ENCODE results near the gene ATG3. TPM values are rescaled to one million over a fixed set of nuclear protein-coding genes. Genes with fewer than 3 reads are reported as not detected.

ATG3 gene
- total and polyA plus RNA-seq, 4 donors = 28.6 to 51.1 (median 37.4) TPM

GRCh38 chr3:112568642-112569041 lies 6.9 kb upstream of the ATG3 start:
- no peak for TF ChIP-seq SP1 (IDR thresholded peaks at IDR 0.05)
- no peak for TF ChIP-seq NR2F2 (IDR thresholded peaks at IDR 0.05)
- TF ChIP-seq FOXA1 (IDR thresholded peaks at IDR 0.05) = no peak
- TF ChIP-seq HNF4A (conservative IDR thresholded peaks at IDR 0.05) = no peak
- TF ChIP-seq MAX (IDR thresholded peaks at IDR 0.05) = no peak
- no peak for TF ChIP-seq HNF4G (IDR thresholded peaks at IDR 0.05)
- no peak for TF ChIP-seq RXRA (IDR thresholded peaks at IDR 0.05)
- no peak for TF ChIP-seq RAD21 (IDR thresholded peaks at IDR 0.05)
- TF ChIP-seq GABPA (IDR thresholded peaks at IDR 0.05 in 1 of 2, conservative IDR thresholded peaks at IDR 0.05 in 1 of 2) = no peak
- no peak for TF ChIP-seq REST (IDR thresholded peaks at IDR 0.05)
- no peak for TF ChIP-seq EGR1 (IDR thresholded peaks at IDR 0.05; ENCODE audit: low read depth in 2 of 2)
- TF ChIP-seq JUND (IDR thresholded peaks at IDR 0.05) = no peak
- TF ChIP-seq CTCF (IDR thresholded peaks at IDR 0.05; ENCODE audit: low read depth, low read length, missing input control) = no peak
- TF ChIP-seq ATF3 (IDR thresholded peaks at IDR 0.05) = no peak
- TF ChIP-seq YY1 (IDR thresholded peaks at IDR 0.05) = no peak
- TF ChIP-seq FOXA2 (IDR thresholded peaks at IDR 0.05) = no peak
- no peak for TF ChIP-seq ZBTB33 (IDR thresholded peaks at IDR 0.05)
- no peak for TF ChIP-seq TAF1 (conservative IDR thresholded peaks at IDR 0.05)
- H3K27ac ChIP-seq (ENCODE audit: low read depth in 1 of 2, low read length in 2 of 2) = no peak overlapping the region
- no peaks in the 10 kb centered on the region for H3K4me1 ChIP-seq (ENCODE audit: control insufficient read depth in 4 of 4, insufficient read depth in 4 of 4, low read length in 3 of 4)
- WGBS = 96% methylated on average over 2 of the region's 2 CpGs
- H3K27me3 ChIP-seq (ENCODE audit: control insufficient read depth in 4 of 4, insufficient read depth in 4 of 4, low read length in 3 of 4) = no peaks in the 10 kb centered on the region
- no peaks in the 10 kb centered on the region for H3K9me3 ChIP-seq (ENCODE audit: control insufficient read depth in 4 of 4, low read length in 3 of 4)
- no peak overlapping the region for H3K4me3 ChIP-seq (ENCODE audit: low read depth in 1 of 3, low read length in 3 of 3)
- H3K9ac ChIP-seq (ENCODE audit: low read depth in 1 of 2, low read length in 2 of 2) = no peak overlapping the region
- peaks cover 5 to 21% (median 13%) of the 10 kb centered on the region in 4 donors for H3K36me3 ChIP-seq (ENCODE audit: control insufficient read depth in 4 of 4, insufficient read depth in 3 of 4, low read depth in 1 of 4, low read length in 3 of 4)
- no peak for DNase-seq (ENCODE audit: low spot score)

All from liver (tissue), 9 donors.